Right lobe of liver (tissue), 4 donors: ENCODE results near the gene AP5Z1.

ENCODE experiments used
- POLR2A ChIP-seq: fragments of 450-650 bp; IDR thresholded peaks from one replicate; pipeline ENCODE4 v1.6.1; 2017; ENCODE audit warnings: antibody characterized with exemption, mild to moderate bottlenecking
- TF ChIP-seq, protein P1 (sequence below), 4 donors: fragments of 200-600 bp in 3 of 4; fragments of 450-650 bp in 1 of 4; IDR thresholded peaks; one replicate each; pipeline versions ENCODE4 v1.5.1 to v1.8.0; 2016 to 2022; ENCODE audit warnings: antibody characterized with exemption in 4 of 4, mild to moderate bottlenecking in 2 of 4
- donor health status: DM: no; HTN: no; CAD: no.
- donor health status: DM: no; HTN: no; CAD: no.
- donor health status: DM: no; HTN: yes; CAD: no.

- TF ChIP-seq, protein P1, sequence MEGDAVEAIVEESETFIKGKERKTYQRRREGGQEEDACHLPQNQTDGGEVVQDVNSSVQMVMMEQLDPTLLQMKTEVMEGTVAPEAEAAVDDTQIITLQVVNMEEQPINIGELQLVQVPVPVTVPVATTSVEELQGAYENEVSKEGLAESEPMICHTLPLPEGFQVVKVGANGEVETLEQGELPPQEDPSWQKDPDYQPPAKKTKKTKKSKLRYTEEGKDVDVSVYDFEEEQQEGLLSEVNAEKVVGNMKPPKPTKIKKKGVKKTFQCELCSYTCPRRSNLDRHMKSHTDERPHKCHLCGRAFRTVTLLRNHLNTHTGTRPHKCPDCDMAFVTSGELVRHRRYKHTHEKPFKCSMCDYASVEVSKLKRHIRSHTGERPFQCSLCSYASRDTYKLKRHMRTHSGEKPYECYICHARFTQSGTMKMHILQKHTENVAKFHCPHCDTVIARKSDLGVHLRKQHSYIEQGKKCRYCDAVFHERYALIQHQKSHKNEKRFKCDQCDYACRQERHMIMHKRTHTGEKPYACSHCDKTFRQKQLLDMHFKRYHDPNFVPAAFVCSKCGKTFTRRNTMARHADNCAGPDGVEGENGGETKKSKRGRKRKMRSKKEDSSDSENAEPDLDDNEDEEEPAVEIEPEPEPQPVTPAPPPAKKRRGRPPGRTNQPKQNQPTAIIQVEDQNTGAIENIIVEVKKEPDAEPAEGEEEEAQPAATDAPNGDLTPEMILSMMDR (IDR thresholded peaks at IDR 0.05): peak; percentile 58 to 90 (median 86)
- no peak for TF ChIP-seq POLR2A
These were observed 22.7 kb downstream of the AP5Z1 start for GRCh38 chr7:4797858-4798705.
